ENCODE results near the gene LCOR. TPM values are rescaled to one million over a fixed set of nuclear protein-coding genes. Genes with fewer than 3 reads are reported as not detected.
A peak's percentile ranks its signal among the peaks of the same experiment; 100 is the strongest.

LCOR gene
- total and polyA plus RNA-seq, 2 of the 13 experiments (the other 11 are each of a cell fraction or from before 2014, with no cell fraction given): 12.4 to 23.7 TPM

DNA sequence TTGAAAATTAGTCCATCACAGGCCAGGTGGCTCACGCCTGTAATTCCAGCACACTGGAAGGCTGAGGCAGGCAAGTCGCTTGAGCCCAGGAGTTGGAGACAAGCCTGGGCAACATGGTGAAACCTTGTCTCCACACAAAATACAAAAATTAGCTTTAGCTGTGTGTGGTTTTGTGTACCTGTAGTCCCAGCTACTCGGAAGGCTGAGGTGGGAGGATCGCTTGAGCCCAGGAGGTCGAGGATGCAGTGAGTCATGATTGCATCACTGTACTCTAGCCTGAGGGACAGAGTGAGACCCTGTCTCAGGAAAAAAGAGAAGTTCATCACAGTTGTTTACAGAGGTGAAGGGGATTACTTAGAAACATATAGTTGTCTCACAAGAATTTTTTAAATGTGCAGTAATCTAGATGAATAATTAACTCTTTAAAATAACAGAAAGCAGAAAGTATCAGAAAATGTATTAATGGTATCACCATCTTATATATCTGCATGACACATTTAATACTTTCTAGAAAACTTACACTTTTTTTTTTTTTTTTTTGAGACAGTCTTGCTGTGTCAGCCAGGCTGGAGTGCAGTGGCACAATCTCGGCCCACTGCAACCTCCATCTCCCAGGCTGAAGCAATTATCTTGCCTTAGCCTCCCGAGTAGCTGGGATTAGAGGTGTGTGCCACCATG is 8.9 kb downstream of the LCOR start (continued):
- no peak for TF ChIP-seq ZNF713 (CRISPR knock-in tag; IDR thresholded peaks at IDR 0.05)
- no peak for TF ChIP-seq CCAR2 (optimal IDR thresholded peaks at IDR 0.05; ENCODE audit: low read depth, low read length)
- TF ChIP-seq FOSL2 (CRISPR knock-in tag; IDR thresholded peaks at IDR 0.05): peak; percentile 100
- no peak for TF ChIP-seq AKAP8 (CRISPR knock-in tag; IDR thresholded peaks at IDR 0.05)
- TF ChIP-seq TCF7 (IDR thresholded peaks at IDR 0.05; ENCODE audit: low read depth): peak; percentile 42; the same call in 1 of the 2 replicates
- 0 out of 2 replicates have a peak, but pooled peaks have one; percentile 36 for TF ChIP-seq KDM4B (CRISPR knock-in tag; IDR thresholded peaks at IDR 0.05)
- no peak for TF ChIP-seq GABPA (IDR thresholded peaks at IDR 0.05; ENCODE audit: low read depth, low read length)
- no peak for TF ChIP-seq GABPA (CRISPR knock-in tag; IDR thresholded peaks at IDR 0.05; ENCODE audit: low read depth)
- TF ChIP-seq JUND (CRISPR knock-in tag; IDR thresholded peaks at IDR 0.05): peak; percentile 92
- TF ChIP-seq ZNF138 (CRISPR knock-in tag; IDR thresholded peaks at IDR 0.05; ENCODE audit: low read depth): no peak
- 0 out of 2 replicates have a peak, but pooled peaks have one; percentile 37 for TF ChIP-seq ZBTB7B (CRISPR knock-in tag; IDR thresholded peaks at IDR 0.05)
- TF ChIP-seq SAP130 (CRISPR knock-in tag; IDR thresholded peaks at IDR 0.05; ENCODE audit: low read depth): peak; percentile 83
- TF ChIP-seq ATRX (CRISPR knock-in tag; IDR thresholded peaks at IDR 0.05; ENCODE audit: borderline replicate concordance): no peak
- no peak for TF ChIP-seq ATAD3A (CRISPR knock-in tag; IDR thresholded peaks at IDR 0.05)
- 0 out of 2 replicates have a peak, but pooled peaks have one; percentile 50 for TF ChIP-seq ZNF205 (CRISPR knock-in tag; IDR thresholded peaks at IDR 0.05)
- TF ChIP-seq ZNF225 (CRISPR knock-in tag; IDR thresholded peaks at IDR 0.05): no peak
- peak; percentile 81 for TF ChIP-seq RXRB (CRISPR knock-in tag; IDR thresholded peaks at IDR 0.05; ENCODE audit: borderline replicate concordance)
- TF ChIP-seq, protein P1, sequence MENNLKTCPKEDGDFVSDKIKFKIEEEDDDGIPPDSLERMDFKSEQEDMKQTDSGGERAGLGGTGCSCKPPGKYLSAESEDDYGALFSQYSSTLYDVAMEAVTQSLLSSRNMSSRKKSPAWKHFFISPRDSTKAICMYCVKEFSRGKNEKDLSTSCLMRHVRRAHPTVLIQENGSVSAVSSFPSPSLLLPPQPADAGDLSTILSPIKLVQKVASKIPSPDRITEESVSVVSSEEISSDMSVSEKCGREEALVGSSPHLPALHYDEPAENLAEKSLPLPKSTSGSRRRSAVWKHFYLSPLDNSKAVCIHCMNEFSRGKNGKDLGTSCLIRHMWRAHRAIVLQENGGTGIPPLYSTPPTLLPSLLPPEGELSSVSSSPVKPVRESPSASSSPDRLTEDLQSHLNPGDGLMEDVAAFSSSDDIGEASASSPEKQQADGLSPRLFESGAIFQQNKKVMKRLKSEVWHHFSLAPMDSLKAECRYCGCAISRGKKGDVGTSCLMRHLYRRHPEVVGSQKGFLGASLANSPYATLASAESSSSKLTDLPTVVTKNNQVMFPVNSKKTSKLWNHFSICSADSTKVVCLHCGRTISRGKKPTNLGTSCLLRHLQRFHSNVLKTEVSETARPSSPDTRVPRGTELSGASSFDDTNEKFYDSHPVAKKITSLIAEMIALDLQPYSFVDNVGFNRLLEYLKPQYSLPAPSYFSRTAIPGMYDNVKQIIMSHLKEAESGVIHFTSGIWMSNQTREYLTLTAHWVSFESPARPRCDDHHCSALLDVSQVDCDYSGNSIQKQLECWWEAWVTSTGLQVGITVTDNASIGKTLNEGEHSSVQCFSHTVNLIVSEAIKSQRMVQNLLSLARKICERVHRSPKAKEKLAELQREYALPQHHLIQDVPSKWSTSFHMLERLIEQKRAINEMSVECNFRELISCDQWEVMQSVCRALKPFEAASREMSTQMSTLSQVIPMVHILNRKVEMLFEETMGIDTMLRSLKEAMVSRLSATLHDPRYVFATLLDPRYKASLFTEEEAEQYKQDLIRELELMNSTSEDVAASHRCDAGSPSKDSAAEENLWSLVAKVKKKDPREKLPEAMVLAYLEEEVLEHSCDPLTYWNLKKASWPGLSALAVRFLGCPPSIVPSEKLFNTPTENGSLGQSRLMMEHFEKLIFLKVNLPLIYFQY (CRISPR knock-in tag; IDR thresholded peaks at IDR 0.05; ENCODE audit: borderline replicate concordance): no peak
- TF ChIP-seq SMYD3 (CRISPR knock-in tag; IDR thresholded peaks at IDR 0.05): no peak
- TF ChIP-seq ZNF251 (CRISPR knock-in tag; IDR thresholded peaks at IDR 0.05): no peak
- TF ChIP-seq, protein P2, sequence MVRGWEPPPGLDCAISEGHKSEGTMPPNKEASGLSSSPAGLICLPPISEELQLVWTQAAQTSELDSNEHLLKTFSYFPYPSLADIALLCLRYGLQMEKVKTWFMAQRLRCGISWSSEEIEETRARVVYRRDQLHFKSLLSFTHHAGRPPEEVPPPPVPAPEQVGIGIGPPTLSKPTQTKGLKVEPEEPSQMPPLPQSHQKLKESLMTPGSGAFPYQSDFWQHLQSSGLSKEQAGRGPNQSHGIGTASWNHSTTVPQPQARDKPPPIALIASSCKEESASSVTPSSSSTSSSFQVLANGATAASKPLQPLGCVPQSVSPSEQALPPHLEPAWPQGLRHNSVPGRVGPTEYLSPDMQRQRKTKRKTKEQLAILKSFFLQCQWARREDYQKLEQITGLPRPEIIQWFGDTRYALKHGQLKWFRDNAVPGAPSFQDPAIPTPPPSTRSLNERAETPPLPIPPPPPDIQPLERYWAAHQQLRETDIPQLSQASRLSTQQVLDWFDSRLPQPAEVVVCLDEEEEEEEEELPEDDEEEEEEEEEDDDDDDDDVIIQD (CRISPR knock-in tag; IDR thresholded peaks at IDR 0.05; ENCODE audit: low read depth): no peak
- TF ChIP-seq ZNF350 (CRISPR knock-in tag; IDR thresholded peaks at IDR 0.05; ENCODE audit: borderline replicate concordance, low read depth): no peak
- TF ChIP-seq PPARG (CRISPR knock-in tag; conservative IDR thresholded peaks at IDR 0.05): peak; percentile 78
- TF ChIP-seq, protein P3, sequence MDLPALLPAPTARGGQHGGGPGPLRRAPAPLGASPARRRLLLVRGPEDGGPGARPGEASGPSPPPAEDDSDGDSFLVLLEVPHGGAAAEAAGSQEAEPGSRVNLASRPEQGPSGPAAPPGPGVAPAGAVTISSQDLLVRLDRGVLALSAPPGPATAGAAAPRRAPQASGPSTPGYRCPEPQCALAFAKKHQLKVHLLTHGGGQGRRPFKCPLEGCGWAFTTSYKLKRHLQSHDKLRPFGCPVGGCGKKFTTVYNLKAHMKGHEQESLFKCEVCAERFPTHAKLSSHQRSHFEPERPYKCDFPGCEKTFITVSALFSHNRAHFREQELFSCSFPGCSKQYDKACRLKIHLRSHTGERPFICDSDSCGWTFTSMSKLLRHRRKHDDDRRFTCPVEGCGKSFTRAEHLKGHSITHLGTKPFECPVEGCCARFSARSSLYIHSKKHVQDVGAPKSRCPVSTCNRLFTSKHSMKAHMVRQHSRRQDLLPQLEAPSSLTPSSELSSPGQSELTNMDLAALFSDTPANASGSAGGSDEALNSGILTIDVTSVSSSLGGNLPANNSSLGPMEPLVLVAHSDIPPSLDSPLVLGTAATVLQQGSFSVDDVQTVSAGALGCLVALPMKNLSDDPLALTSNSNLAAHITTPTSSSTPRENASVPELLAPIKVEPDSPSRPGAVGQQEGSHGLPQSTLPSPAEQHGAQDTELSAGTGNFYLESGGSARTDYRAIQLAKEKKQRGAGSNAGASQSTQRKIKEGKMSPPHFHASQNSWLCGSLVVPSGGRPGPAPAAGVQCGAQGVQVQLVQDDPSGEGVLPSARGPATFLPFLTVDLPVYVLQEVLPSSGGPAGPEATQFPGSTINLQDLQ (CRISPR knock-in tag; IDR thresholded peaks at IDR 0.05): no peak
